WTC11 (cell line): ENCODE results near the gene PANX3. TPM values are rescaled to one million over a fixed set of nuclear protein-coding genes. Genes with fewer than 3 reads are reported as not detected.

ENCODE experiments used
- ATAC-seq: fragments of 200-7000 bp; cut with Tn5 transposase; 2 replicates; pipeline ENCODE4 v1.10.0; 2021; ENCODE audit warnings: mild to moderate bottlenecking, moderate library complexity
- CTCF ChIA-PET: fragments of 300-600 bp; sonication (Branson Sonifier 250); formaldehyde crosslinking; loops from one replicate; lab custom pipeline; 2021; ENCODE audit warnings: antibody characterized with exemption; lab: Charles Lee
- POLR2A ChIA-PET: fragments of 350-600 bp; sonication (Branson Sonifier 250); formaldehyde crosslinking; loops from one replicate; lab custom pipeline; 2021; ENCODE audit warnings: antibody characterized with exemption; lab: Charles Lee
- DNase-seq: peaks from one replicate; pipeline ENCODE4 v3.0.0; 2021; ENCODE audit warnings: low spot score
- H3K27ac Mint-ChIP-seq: 2 replicates; pipeline ENCODE4 v1.8.0; 2021; ENCODE audit warnings: mixed read lengths
- H3K27me3 Mint-ChIP-seq: 2 replicates; pipeline ENCODE4 v1.8.0; 2021; ENCODE audit warnings: low read depth, mild to moderate bottlenecking, moderate library complexity, mixed read lengths
- H3K36me3 Mint-ChIP-seq: 2 replicates; pipeline ENCODE4 v1.8.0; 2021; ENCODE audit warnings: mixed read lengths
- H3K4me1 Mint-ChIP-seq: 2 replicates; pipeline ENCODE4 v1.8.0; 2022; ENCODE audit warnings: mixed read lengths
- H3K4me3 Mint-ChIP-seq: 2 replicates; pipeline ENCODE4 v1.8.0; 2021; ENCODE audit warnings: mild to moderate bottlenecking, moderate library complexity, mixed read lengths
- H3K9me3 Mint-ChIP-seq: 2 replicates; pipeline ENCODE4 v1.8.0; 2021; ENCODE audit warnings: mixed read lengths
- CBFB ChIP-seq: sonication (generic); formaldehyde crosslinking; IDR thresholded peaks from 2 replicates; pipeline ENCODE4 v1.8.1; 2022; ENCODE audit warnings: mild to moderate bottlenecking, low read depth, missing genetic modification reagents
- ETV6 ChIP-seq: sonication (generic); formaldehyde crosslinking; IDR thresholded peaks from 2 replicates; pipeline ENCODE4 v1.8.1; 2022; ENCODE audit warnings: mild to moderate bottlenecking, missing genetic modification reagents
- FOXJ3 ChIP-seq: sonication (generic); formaldehyde crosslinking; IDR thresholded peaks from 2 replicates; pipeline ENCODE4 v1.9.0; 2021; ENCODE audit warnings: missing genetic modification reagents, mild to moderate bottlenecking, borderline replicate concordance
- FOXK1 ChIP-seq: sonication (generic); formaldehyde crosslinking; IDR thresholded peaks from 2 replicates; pipeline ENCODE4 v1.8.0; 2022; ENCODE audit warnings: mild to moderate bottlenecking, moderate library complexity, missing genetic modification reagents
- GABPB1 ChIP-seq: sonication (generic); formaldehyde crosslinking; IDR thresholded peaks from 2 replicates; pipeline ENCODE4 v1.8.1; 2023; ENCODE audit warnings: mild to moderate bottlenecking, missing genetic modification reagents
- HMGXB4 ChIP-seq: sonication (generic); formaldehyde crosslinking; IDR thresholded peaks from 2 replicates; pipeline ENCODE4 v1.8.1; 2023; ENCODE audit warnings: mild to moderate bottlenecking, moderate library complexity, missing genetic modification reagents
- MAX ChIP-seq: sonication (generic); formaldehyde crosslinking; IDR thresholded peaks from 2 replicates; pipeline ENCODE4 v1.8.0; 2022; ENCODE audit warnings: mild to moderate bottlenecking, missing genetic modification reagents
- MLX ChIP-seq: sonication (generic); formaldehyde crosslinking; IDR thresholded peaks from 2 replicates; pipeline ENCODE4 v1.8.1; 2023; ENCODE audit warnings: mild to moderate bottlenecking, missing genetic modification reagents, moderate library complexity
- NFATC4 ChIP-seq: fragments of 250-450 bp; sonication (Bioruptor Pico); IDR thresholded peaks from 2 replicates; pipeline ENCODE4 v1.9.0; 2021; ENCODE audit warnings: mild to moderate bottlenecking
- NR1H2 ChIP-seq: sonication (generic); formaldehyde crosslinking; IDR thresholded peaks from 2 replicates; pipeline ENCODE4 v1.9.0; 2021; ENCODE audit warnings: mild to moderate bottlenecking, moderate library complexity, missing genetic modification reagents
- NR2C2 ChIP-seq: sonication (generic); formaldehyde crosslinking; IDR thresholded peaks from 2 replicates; pipeline ENCODE4 v1.8.0; 2022; ENCODE audit warnings: mild to moderate bottlenecking, missing genetic modification reagents
- RORB ChIP-seq: fragments of 250-450 bp; sonication (Bioruptor Pico); IDR thresholded peaks from 2 replicates; pipeline ENCODE4 v1.9.0; 2021; ENCODE audit warnings: mild to moderate bottlenecking
- STAT6 ChIP-seq: sonication (generic); formaldehyde crosslinking; conservative IDR thresholded peaks from 2 replicates; pipeline ENCODE4 v1.8.1; 2023; ENCODE audit warnings: mild to moderate bottlenecking, low read depth, missing genetic modification reagents, moderate library complexity
- TCF7 ChIP-seq: sonication (generic); formaldehyde crosslinking; IDR thresholded peaks from 2 replicates; pipeline ENCODE4 v1.8.0; 2022; ENCODE audit warnings: mild to moderate bottlenecking, low read depth, missing genetic modification reagents, moderate library complexity
- ZNF138 ChIP-seq: sonication (generic); formaldehyde crosslinking; conservative IDR thresholded peaks from 2 replicates; pipeline ENCODE4 v1.8.1; 2022; ENCODE audit warnings: mild to moderate bottlenecking, moderate library complexity, missing genetic modification reagents
- ZNF425 ChIP-seq: fragments of 250-450 bp; sonication (Bioruptor Pico); conservative IDR thresholded peaks from 2 replicates; pipeline ENCODE4 v1.9.0; 2021; ENCODE audit warnings: mild to moderate bottlenecking
- total RNA-seq: library from RNA; stranded (reverse); gene quantifications from 3 replicates; pipeline ENCODE4 v1.2.3, GENCODE V29; 2021

PANX3 gene
- total RNA-seq, 1 experiment from 2014 or later, result not detected

- no peak for TF ChIP-seq MAX
Measured at GRCh38 chr11:124612045-124612444, 817 bp downstream of the PANX3 start (continued).

GRCh38 chr11:124612567-124613246 is 1.5 kb downstream of the PANX3 start:
- H3K27me3 Mint-ChIP-seq, result no peaks in the 10 kb centered on the region; the same call in 1 of the 2 replicates
- H3K36me3 Mint-ChIP-seq, result no peaks in the 10 kb centered on the region
- no peak overlapping the region for H3K27ac Mint-ChIP-seq
- DNase-seq (peak; percentile 12), ATAC-seq (peak; percentile 41)
- POLR2A ChIA-PET, result no interaction called here
- no peaks in the 10 kb centered on the region for H3K4me1 Mint-ChIP-seq
- TF ChIP-seq NR1H2 (CRISPR knock-in tag), result no peak
- no peaks in the 10 kb centered on the region for H3K9me3 Mint-ChIP-seq
- CTCF ChIA-PET, result interaction anchor here (0.5 kb wide), 1 partner anchor 28 kb away, joined by 3 read pairs; no protein-coding TSS in a partner anchor
- H3K4me3 Mint-ChIP-seq, result no peak overlapping the region

GRCh38 chr11:124618863-124619262 is 7.6 kb downstream of the PANX3 start:
- peaks cover 9% of the 10 kb centered on the region for H3K4me1 Mint-ChIP-seq
- H3K27me3 Mint-ChIP-seq, result peaks cover 14% of the 10 kb centered on the region
- H3K27ac Mint-ChIP-seq, result no peak overlapping the region
- H3K36me3 Mint-ChIP-seq, result no peaks in the 10 kb centered on the region
- no peak for TF ChIP-seq ZNF425 (CRISPR knock-in tag)
- no peak for TF ChIP-seq NFATC4
- no peak for TF ChIP-seq FOXJ3 (CRISPR knock-in tag)
- TF ChIP-seq STAT6 (CRISPR knock-in tag), result no peak
- TF ChIP-seq NR2C2 (CRISPR knock-in tag), result no peak
- TF ChIP-seq TCF7 (CRISPR knock-in tag), result no peak
- TF ChIP-seq MLX, result no peak
- TF ChIP-seq RORB (CRISPR knock-in tag), result no peak
- TF ChIP-seq CBFB (CRISPR knock-in tag), result no peak
- no peak for DNase-seq
- H3K4me3 Mint-ChIP-seq, result no peak overlapping the region
- no peak for ATAC-seq
- H3K9me3 Mint-ChIP-seq, result no peaks in the 10 kb centered on the region
- ChIA-PET POLR2A (no interaction called here), CTCF (interaction anchor here (1.4 kb wide), 1 partner anchor 82 kb away, joined by 3 read pairs; no protein-coding TSS in a partner anchor)

- DNase-seq, result peak; percentile 79
- Mint-ChIP-seq H3K4me3 (peak within 1 kb of the TSS; percentile 97), H3K27ac (peak within 1 kb of the TSS; percentile 90), H3K27me3 (peaks cover 14% of the 10 kb centered on the region), H3K9me3 (no peaks in the 10 kb centered on the region), H3K4me1 (peaks cover 11% of the 10 kb centered on the region), H3K36me3 (peaks cover 20% of the 10 kb centered on the region)
- ChIA-PET POLR2A (interaction anchor here (0.6 to 1.2 kb wide), 2 partner anchors 86 to 289 kb away, joined by 3 to 4 read pairs; no protein-coding TSS in a partner anchor), CTCF (interaction anchor here (0.9 to 1.3 kb wide), 13 partner anchors 11 to 551 kb away, joined by 3 to 9 read pairs (median 5); partner anchors contain the start of genes SIAE and SPA17)
- peak; percentile 98 for ATAC-seq
- TF ChIP-seq FOXK1, result peak; percentile 89
- TF ChIP-seq GABPB1, result peak; percentile 76
- TF ChIP-seq ZNF138 (CRISPR knock-in tag), result no peak
- TF ChIP-seq CBFB (CRISPR knock-in tag), result no peak
- peak; percentile 97 for TF ChIP-seq ETV6 (CRISPR knock-in tag)
- TF ChIP-seq HMGXB4 (CRISPR knock-in tag), result peak; percentile 7; the same call in 1 of the 2 replicates
Measured at GRCh38 chr11:124622531-124623451, 11.6 kb downstream of the PANX3 start, which contains the start of gene TBRG1. TBRG1 (plus strand) TSS chr11:124622864; CDS start chr11:124623084, 220 bp downstream.
